Glutamatergic neuron (in vitro differentiated cells): ENCODE measurements around the gene VNN1. TPM values are rescaled to one million over a fixed set of nuclear protein-coding genes. Genes with fewer than 3 reads are reported as not detected.

Source experiments
- DNase-seq: peaks from one replicate; pipeline ENCODE4 v3.0.0; 2022
- H3K27ac Mint-ChIP-seq: one replicate; pipeline ENCODE4 v1.8.0; 2020; ENCODE audit warnings: mild to moderate bottlenecking, mixed read lengths, inconsistent platforms; ENCODE audit not compliant: unreplicated experiment
- H3K27me3 Mint-ChIP-seq: one replicate; pipeline ENCODE4 v1.8.0; 2020; ENCODE audit warnings: mild to moderate bottlenecking, moderate library complexity, mixed read lengths, inconsistent platforms; ENCODE audit not compliant: unreplicated experiment
- H3K36me3 Mint-ChIP-seq: one replicate; pipeline ENCODE4 v1.8.0; 2020; ENCODE audit warnings: mild to moderate bottlenecking, mixed read lengths, inconsistent platforms; ENCODE audit not compliant: unreplicated experiment
- H3K4me1 Mint-ChIP-seq: one replicate; pipeline ENCODE4 v1.8.0; 2020; ENCODE audit warnings: mild to moderate bottlenecking, low read depth, mixed read lengths, inconsistent platforms; ENCODE audit not compliant: unreplicated experiment
- H3K4me3 Mint-ChIP-seq: one replicate; pipeline ENCODE4 v1.8.0; 2020; ENCODE audit warnings: mild to moderate bottlenecking, mixed read lengths, inconsistent platforms; ENCODE audit not compliant: unreplicated experiment
- H3K9me3 Mint-ChIP-seq: one replicate; pipeline ENCODE4 v1.8.0; 2020; ENCODE audit warnings: mild to moderate bottlenecking, moderate library complexity, mixed read lengths, inconsistent platforms; ENCODE audit not compliant: unreplicated experiment
- CTCF ChIP-seq: fragments of 200-600 bp; sonication (generic); IDR thresholded peaks from one replicate; pipeline ENCODE4 v1.5.0; 2021; ENCODE audit not compliant: partially characterized antibody, unreplicated experiment
- total RNA-seq: library from RNA; stranded (reverse); fragmentation: NEBNext Ultra II Directional; extraction: Animal tissue kit (Norgen Biotek cat#: 25700); gene quantifications from one replicate; pipeline ENCODE4 v1.2.1, GENCODE V29; 2021; ENCODE audit not compliant: unreplicated experiment

VNN1 gene
- total RNA-seq, 1 donor from 2014 or later, result not detected

GRCh38 chr6:132671295-132671694 lies 42.6 kb downstream of the VNN1 start:
- H3K4me1 Mint-ChIP-seq, result no peaks in the 10 kb centered on the region
- no peaks in the 10 kb centered on the region for H3K36me3 Mint-ChIP-seq
- no peak overlapping the region for H3K4me3 Mint-ChIP-seq
- TF ChIP-seq CTCF, result no peak
- peaks cover 2% of the 10 kb centered on the region for H3K27me3 Mint-ChIP-seq
- no peak overlapping the region for H3K27ac Mint-ChIP-seq
- H3K9me3 Mint-ChIP-seq, result no peaks in the 10 kb centered on the region
- no peak for DNase-seq

- no peaks in the 10 kb centered on the region for H3K36me3 Mint-ChIP-seq
- DNase-seq, result no peak
- no peak overlapping the region for H3K4me3 Mint-ChIP-seq
- no peaks in the 10 kb centered on the region for H3K4me1 Mint-ChIP-seq
- H3K9me3 Mint-ChIP-seq, result no peaks in the 10 kb centered on the region
- peak; percentile 60 for TF ChIP-seq CTCF
- peaks cover 2% of the 10 kb centered on the region for H3K27me3 Mint-ChIP-seq
- H3K27ac Mint-ChIP-seq, result no peak overlapping the region
Observed at GRCh38 chr6:132669690-132670291, 44.1 kb downstream of the VNN1 start.

GRCh38 chr6:132666118-132666517 lies 47.7 kb downstream of the VNN1 start:
- no peak overlapping the region for H3K27ac Mint-ChIP-seq

GRCh38 chr6:132664309-132665034 lies 49.4 kb downstream of the VNN1 start:
- DNase-seq, result no peak
- peaks cover 2% of the 10 kb centered on the region for H3K4me1 Mint-ChIP-seq
- no peaks in the 10 kb centered on the region for H3K36me3 Mint-ChIP-seq
- H3K9me3 Mint-ChIP-seq, result no peaks in the 10 kb centered on the region
- no peaks in the 10 kb centered on the region for H3K27me3 Mint-ChIP-seq
- TF ChIP-seq CTCF, result no peak
- H3K4me3 Mint-ChIP-seq, result no peak overlapping the region
- H3K27ac Mint-ChIP-seq, result no peak overlapping the region

More at GRCh38 chr6:132666118-132666517, 47.7 kb downstream of the VNN1 start:
- no peaks in the 10 kb centered on the region for H3K9me3 Mint-ChIP-seq
- DNase-seq, result no peak
- no peak for TF ChIP-seq CTCF
- peaks cover 2% of the 10 kb centered on the region for H3K4me1 Mint-ChIP-seq
- no peaks in the 10 kb centered on the region for H3K27me3 Mint-ChIP-seq
- H3K4me3 Mint-ChIP-seq, result no peak overlapping the region
- H3K36me3 Mint-ChIP-seq, result no peaks in the 10 kb centered on the region

- no peak overlapping the region for H3K27ac Mint-ChIP-seq
- H3K9me3 Mint-ChIP-seq, result no peaks in the 10 kb centered on the region
- H3K36me3 Mint-ChIP-seq, result no peaks in the 10 kb centered on the region
- TF ChIP-seq CTCF, result no peak
- no peaks in the 10 kb centered on the region for H3K27me3 Mint-ChIP-seq
- DNase-seq, result no peak
- no peak overlapping the region for H3K4me3 Mint-ChIP-seq
- H3K4me1 Mint-ChIP-seq, result peaks cover 2% of the 10 kb centered on the region
Observed at GRCh38 chr6:132663661-132664060, 50.2 kb downstream of the VNN1 start.
